HG02571 (cell line): ENCODE data around the gene SLC44A4.
A peak's percentile ranks its signal among the peaks of the same experiment; 100 is the strongest.

Experiments used
- ATAC-seq: cut with Tn5 transposase; IDR thresholded peaks from one replicate; pipeline ENCODE4 v1.9.1; 2021; ENCODE audit warnings: mild to moderate bottlenecking, moderate library complexity; ENCODE audit not compliant: unreplicated experiment

SLC44A4 gene

DNA sequence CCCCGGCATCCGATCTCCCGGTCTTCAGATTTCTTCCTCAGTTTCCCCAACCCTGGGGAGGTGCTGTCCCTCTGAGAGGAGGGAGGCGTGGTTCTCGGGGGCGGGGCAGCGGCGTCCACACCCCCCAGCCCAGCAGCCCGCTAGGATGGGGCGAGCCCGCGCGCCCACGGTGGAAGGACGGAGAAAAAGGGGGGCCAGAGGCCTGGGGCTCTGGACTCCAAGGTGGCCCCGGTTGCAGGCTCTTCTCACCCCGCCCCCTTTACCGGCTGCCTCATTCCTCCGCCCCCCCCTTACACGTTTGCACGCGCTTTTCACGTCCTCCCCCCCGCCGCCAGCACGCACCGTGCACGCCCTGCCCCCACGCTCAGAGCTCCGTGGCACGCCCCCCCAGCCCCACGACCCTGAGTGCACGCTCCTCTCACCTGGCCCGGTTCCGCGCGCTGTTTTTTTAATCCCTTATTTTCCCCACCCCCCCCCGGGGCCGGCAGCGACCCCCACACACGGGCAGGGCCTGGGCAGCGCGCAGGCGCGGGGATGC lies 22.7 kb upstream of the SLC44A4 start:
- ATAC-seq, result no peak

DNA sequence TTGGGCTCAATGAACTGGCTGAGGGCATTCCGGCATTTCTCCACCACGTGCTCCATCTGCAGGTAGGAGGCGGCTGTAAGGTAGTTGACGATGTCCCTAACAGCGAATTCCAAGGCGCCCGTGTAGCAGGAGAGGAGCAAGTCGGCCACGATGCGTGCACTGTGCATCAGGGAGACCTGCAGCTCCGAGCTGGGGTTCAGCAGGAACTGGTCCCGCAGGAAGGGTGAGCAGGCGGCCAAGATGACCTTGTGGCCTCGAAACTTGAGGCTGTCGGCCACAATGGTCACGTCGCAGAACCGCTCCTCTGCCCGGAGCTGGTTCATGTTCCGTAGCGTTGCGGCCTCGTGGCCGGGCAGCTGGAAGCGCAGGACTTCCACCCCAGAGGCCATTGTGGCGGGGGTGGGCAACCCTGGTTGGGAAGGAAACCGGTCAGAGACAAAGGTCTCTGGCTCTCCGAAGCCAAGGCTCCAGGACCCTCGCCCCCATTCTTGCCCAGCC lies 22.2 kb upstream of the SLC44A4 start:
- ATAC-seq, result no peak

DNA sequence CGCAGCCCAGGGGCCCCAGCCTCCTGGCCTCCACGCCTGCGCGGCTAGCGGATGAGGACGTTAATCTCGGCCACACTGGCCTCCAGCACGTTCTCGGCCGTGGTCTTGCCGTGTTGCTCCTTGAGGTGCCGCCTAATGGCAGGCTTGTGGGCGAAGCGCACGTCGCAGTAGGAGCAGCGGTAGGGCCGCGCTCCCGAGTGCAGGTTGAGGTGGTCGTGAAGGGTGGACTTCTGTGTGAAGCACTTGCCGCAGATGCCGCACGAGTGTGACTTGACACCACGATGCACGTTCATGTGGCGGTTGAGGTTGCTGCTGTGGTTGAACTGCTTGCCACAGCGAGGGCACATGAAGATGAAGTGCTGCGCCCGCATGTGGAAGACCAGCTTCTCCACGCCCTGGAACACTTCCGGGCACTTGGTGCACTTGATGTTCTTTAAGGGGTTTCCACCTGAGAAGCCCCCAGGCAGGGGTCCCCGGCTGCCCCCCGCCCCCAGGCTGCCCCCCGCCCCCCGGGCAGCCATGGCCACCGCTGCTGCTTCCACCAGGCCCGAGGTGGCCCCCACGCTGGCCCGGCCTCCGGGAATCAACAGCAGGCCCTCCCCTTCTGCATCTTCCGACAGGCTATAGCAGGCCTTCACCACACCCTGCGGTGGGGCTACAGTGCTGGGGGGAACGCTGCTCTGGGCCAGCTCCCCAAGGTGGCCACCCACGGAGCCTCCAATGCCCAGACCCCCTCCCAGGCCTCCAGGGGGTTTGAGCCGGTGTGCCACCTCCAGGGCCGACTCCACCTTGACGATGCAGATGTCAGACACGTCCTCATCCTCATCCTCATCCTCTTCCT lies 21.3 kb upstream of the SLC44A4 start:
- ATAC-seq, result no peak

DNA sequence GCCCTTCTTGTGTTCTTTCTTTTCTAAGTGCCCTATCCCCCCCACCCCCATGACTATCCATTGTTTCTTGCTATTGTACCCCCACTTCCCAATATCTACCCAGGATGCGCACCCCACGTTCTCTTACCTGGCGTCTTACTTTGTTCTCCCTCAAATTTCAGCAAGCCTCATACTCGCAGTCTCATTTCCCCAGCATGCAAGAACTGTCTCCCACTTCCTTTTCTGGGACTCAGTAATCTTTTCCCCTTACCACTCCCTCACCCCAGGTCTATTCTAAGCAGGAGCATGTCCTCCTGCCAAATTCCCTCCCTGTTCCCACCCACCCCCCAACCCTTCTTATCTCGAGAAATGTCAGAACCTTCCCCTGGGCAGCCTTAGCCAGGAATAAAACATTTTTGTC lies 20.4 kb upstream of the SLC44A4 start:
- ATAC-seq, result no peak

DNA sequence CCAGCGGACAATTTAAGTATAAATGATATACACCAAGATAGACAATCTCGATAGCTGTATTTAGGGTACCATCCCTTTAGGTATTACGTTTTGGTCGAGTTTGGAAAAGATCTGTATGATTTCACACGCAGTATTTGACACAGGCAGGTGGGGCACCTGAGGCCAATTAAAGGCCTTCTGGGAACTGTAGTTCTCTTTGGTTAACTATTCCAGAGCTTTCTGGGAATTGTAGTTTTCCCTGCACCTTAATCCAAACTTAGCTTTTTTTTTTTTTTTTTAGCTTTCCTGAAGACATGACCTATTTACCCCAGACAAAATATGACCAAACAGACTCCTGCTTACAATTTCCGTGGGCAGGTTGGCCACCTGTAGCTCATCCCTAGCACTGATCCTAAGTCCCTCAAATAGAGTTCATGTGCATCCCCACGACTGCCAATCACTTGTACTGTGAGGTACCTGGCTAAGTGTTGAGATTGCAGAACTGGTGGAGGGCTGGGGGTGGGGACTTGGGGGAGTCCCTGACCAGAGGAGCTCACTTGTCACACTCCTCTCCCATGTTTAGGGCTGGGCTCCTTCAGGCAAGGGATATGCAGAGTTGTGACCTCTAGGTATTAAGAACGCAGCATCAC lies 19.7 kb upstream of the SLC44A4 start:
- no peak for ATAC-seq

DNA sequence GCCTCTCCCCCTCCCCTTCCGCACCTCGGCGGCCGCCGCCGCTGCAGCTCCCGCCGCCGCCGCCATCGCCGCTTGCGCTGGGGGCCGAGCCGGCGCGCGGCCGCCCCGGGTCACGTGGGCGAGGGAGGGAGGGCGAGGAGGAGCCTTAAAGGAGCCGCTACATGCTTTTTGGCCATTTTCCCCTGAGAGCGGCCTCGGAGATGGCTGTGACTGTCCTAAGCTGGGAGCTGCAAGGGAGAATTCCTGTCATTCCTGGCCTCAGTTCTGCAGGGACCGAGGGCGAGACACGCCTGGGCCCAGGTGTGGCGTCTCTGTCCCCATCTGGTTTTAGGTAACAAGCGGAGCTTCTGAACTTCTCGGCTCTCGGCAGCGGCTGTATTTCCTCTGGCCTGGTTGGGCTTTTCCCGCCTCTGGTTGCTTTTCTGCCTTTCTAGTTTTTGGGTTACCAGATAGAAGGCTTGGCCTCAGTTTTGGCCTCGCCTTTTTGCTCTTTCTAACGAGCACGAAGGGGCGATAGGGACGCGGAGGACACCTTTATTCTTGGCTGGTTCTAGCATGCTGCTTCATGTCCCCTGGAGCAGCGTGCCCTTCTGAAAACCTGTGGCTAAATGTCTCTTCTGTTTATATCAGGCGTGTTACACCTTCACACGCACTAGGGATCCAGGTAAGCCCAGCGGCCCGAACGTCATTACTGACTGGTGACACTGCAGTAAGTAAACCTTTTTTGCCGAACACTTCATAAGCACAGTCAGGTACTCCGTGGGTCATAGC lies 19.0 kb upstream of the SLC44A4 start, which contains the start of gene EHMT2:
EHMT2 (minus strand) TSS at position 87 of the 771 bp plus-strand sequence; CDS start at position 66, 21 bp downstream.
- ATAC-seq, result peak; percentile 42

DNA sequence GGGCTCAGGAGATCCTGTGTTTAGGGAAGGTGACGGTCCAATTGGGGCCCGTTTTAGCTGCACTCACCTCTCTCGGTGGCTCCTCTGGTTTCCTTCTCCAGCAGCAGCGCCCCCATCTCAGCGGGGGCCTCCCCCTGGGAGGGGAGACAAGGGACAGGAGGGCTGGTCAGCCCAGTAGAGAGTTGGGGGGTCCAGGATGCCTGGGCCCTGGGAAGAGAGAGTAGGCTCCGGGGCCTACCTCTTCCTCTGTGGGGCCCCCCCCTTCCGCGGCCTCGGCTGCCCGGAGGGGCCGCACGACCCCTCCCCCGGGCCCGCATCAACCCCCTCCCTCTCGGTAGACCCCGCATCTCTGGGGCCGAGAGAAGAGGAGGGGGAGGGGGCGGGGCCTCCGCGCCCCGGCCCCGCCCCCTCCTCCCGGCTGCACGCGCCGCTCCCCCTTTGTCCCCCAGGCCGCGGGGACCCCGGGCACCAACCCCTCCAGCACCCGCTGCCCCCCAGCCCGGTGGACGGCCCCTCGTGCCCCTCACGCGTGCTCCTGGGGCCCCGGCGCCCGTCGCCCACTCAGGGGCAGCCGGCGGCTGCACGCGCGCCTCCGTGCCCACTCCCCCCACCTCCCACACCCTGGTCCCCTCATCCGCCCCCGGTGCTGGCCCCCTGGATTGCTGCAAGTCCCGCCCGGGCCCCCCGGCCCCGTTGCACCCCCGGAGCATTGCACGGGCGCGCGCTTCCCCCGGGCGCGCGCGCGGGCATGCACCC lies 18.2 kb upstream of the SLC44A4 start:
- no peak for ATAC-seq

DNA sequence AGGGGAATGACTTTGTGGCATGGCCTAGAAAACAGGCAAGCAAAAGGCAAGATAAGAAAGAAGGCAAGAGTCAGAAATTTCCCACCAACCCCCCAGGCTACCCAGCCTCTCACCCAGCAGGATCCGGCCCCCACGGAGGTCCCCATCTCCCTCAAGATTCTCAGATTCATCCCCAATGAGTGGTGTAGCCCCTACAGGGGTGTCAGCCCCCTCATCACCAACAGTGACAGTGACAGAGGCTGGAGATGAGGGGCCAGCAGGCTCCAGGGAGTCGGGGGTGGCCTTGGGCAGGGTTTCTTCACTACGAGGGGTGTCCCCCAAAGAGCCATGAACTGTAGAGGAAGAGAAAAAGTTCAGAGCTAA lies 17.7 kb upstream of the SLC44A4 start:
- ATAC-seq, result no peak

DNA sequence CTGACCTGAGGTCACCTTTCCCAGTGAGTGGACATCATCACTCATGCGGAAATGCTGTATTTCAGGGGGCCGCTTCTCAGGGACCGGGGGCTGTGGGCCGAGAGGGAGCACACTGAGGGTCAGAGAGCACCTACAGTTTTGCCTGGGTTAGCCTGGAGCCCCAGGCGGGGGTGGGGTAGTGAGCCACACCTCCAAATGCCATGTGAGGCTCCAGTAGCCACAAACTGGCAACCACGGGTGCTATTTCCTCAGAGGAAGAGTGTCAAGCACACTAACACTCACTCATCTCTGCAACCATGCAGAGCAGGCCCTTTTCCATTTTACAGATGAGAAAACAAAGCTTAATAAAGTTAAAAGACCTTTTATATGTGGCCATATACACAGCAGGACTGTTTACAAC lies 14.0 kb upstream of the SLC44A4 start:
- ATAC-seq, result no peak

DNA sequence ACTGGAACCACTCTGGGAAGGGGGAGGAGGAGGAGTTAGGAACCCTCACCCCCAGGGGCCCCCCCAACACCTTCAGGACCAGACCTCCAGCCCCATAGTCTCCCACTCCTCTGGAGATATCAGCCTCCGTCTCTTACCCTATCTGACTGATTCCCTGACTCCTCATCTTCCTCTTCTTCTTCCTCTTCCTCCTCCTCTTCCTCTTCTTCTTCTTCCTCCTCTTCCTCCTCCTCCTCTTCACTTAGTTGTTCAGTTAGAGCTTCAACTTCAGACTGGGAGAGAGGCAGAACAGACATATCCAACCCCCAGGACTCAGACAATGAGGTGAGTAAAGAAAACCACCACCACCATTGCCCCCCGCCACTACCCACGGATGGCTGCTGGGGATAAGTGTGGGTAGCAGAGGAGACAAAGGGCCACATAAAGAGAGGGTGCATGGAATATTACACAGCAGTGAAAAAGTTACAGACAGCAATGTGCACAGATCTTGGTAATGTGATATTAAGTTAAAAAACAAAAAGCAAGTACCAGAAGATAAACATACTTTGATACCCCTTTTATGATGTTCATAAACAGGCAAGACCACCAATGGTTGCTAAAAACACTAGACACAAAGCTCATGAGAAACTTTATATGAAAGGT lies 10.7 kb upstream of the SLC44A4 start:
- no peak for ATAC-seq

DNA sequence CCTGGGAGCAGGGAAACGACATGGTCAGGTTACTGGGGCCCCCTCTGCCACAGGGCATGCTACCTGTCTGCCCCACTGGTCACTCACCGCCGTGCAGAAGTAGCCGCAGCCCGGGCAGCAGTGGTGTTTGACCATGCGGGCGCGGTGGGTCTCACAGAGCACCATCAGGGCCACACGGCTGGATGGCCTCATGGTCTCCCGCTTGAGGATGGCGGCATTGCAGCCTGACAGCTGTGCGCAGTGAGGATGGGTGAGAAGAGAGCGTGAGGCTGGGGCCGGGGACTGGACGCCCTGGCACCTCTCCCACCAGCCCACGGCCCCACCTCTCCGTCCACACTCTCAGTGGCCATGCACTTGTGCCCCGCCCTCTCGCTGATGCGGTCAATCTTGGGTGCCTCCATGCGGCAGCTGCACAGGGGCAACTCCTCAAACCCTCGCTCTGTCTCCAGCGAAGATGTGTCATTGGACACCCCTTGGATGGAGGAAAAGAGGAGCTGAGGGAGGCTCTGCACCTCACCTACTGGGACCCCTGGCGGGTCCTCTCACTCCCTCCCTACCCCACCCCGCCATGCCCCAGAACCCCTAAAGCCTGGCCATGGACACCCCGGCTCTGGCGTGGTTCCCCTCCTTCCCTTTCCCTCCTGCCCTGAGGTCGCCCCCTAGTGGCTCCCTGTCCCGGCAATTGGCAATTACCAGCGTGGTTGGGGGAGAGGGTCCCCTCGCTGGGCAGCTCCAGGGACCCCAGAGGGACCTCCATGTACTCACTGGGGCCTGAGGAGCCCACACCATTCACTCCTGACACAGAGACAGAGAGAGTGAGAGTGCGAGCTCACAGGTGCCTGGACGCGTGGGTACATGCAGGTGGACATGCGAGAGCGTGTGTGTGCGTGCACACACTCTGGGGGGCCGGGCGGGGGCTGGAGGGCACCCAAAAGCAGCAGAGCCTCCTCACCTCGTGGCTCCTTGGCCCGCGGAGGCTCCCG lies 9.8 kb upstream of the SLC44A4 start:
- no peak for ATAC-seq

DNA sequence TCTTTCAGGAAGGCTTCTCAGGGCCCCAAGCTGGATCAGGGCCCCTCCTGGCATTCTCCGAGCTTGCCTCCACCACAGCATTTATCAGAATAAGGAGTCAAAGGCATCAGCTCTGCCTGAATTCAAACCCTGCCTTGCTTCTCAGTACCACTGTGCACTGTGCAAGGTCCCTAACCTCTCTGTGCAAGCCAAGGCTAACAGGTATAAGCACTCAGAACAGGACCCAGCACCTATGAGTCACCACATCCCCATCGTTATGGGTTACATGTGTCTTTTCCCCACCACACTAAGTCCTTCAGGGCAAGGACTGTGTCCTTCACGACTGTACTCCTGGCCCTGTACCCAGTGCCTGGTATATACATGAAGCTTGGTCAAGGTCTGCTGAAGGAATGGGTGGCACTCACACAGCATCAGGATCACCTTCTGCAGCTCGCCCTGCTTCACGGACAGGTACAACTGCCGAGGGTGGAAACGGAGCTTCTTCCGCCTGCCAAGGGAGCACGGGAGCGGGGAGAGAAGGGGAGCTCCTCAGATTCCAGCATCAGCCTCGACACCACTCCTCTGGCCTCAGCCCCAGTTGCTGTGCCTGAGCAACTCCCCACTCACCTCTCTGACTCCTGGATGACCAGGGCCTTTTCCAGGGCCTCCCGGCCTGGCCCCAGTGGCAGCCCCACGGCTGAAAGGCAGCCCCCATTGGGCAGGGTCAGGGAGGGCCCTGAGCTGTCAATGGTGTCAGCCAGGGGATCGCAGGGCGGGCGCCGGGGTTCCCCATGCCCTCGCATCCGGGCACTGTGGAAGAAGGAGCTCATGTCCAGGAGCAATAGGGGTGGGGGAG lies 8.6 kb upstream of the SLC44A4 start:
- no peak for ATAC-seq

DNA sequence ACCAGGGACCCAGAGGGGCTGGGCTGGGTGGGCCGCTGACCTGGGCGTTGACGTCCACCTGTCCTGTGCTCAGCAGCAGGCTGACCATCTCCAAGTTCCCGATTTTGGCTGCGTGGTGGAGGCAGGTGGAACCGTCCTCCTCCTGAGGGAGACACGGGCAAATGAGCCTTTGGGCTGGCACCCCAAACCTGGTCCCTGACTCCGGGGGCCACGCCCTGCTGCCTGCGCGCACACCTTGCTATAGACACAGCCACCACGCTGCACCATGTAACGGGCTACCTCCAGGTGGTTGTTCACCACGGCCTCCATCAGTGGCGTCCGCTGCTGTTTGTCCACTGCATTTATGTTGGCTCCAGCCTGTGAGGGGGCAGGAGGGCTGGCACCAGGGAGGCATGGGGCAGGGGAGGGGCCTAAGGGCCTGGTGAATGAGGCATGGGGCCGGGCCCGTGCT lies 7.8 kb upstream of the SLC44A4 start:
- no peak for ATAC-seq

DNA sequence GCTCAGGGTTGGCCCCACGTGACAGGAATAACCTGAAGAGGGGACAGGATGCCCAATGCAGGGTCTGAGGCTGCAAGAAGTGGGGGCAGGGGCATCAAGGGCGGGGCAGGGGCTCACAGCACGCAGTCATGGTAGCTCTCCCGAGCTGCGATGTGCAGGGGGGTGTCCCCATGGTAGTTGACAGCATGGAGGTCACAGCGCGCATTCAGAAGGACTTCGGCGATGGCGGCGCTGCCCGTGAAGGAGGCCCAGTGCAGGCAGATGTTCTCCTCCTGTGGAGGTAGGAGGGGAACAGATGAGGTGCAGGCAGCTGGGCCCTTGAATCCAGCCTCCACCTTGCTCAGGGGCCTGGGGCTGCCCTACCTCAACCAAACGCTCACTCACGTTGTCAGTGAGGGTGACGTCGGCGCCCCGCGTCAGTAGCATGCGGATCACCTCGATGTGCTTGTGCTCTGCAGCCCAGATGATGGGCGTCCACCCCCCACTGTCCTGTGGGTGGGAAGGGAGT lies 5.8 kb upstream of the SLC44A4 start:
- no peak for ATAC-seq

DNA sequence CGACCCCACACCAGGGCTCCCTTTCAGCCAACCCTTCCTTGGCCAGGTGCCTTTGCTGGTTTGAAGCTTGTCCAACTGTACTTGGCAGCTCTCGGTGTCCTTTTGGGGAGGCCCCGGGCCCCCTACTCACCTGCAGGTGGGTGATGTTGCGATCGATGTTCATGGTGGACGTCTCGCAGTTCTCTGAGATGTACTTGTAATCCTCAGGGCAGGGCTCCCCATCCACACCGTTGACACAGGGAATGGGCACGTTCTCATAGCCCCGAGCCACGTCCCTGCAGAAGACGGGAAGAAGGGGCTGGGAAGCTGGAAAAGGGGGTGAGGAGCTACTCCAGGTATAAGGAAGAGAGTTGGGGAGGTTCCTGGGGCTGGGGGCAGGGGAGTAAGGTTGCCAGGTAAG lies 4.9 kb upstream of the SLC44A4 start:
- ATAC-seq, result no peak

DNA sequence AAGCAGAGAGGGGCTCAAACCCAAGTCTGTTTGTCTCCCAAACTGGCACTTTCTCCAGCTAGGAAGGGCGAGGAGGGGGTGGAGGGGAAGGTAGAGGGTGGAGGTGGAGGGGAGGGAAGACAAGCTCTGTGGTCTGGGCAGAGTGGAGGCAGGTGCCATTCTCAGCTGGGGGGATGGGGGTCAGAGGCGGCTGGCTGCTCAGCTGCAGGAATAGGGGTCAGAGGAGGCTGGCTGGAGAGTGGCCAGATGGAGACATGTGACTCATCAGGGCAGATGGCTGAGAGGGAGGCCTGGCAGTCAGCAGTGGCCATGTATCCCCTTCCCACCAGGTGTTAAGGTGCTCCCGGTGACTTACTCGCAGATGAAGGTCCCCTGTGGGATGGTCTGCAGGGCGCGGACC lies 3.5 kb upstream of the SLC44A4 start:
- no peak for ATAC-seq

DNA sequence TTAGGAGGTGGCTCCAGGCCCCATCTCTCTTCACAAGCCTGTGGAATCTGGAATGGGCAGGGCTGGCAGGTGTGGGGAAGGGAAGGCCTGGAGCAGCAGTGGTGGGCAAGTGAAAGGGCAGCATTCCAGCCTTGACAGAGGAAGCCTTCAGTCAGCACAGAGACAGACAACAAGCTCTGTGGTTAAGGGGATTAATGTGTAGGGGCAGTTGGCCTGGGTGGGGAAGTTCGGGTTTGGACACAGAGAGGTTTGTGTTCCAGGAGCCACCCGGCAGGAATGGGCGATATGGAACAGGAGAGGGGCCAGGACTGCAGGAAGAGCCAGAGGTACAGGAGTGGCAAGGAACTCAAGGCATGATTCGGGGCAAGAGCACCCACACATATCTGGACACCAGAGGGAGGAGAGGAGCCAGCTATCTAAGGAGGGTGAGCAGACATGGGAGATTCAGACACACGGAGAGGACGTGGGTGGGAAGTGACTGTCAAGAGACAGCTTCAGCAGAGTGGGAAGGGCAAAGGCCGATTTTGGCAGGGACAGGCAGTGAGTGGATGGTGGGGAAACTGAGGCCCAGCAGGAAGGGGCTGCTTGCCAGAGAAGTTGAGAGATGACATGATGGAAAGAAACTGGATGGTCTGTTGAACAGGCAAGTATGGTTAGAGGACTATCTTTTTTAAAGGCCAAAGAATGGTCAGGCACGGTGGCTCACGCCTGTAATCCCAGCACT lies 2.5 kb upstream of the SLC44A4 start:
- no peak for ATAC-seq
